HG03060 (cell line): ENCODE data around the gene ATP8B2.

Experiments
- ATAC-seq: cut with Tn5 transposase; IDR thresholded peaks from one replicate; pipeline ENCODE4 v1.9.1; 2021; ENCODE audit warnings: low read depth, moderate number of reproducible peaks; ENCODE audit not compliant: unreplicated experiment

The ATP8B2 gene

GRCh38 chr1:154391086-154391770 lies 65.9 kb downstream of the ATP8B2 start:
- ATAC-seq = no peak

- ATAC-seq = no peak
These were observed 72.8 kb downstream of the ATP8B2 start for GRCh38 chr1:154398141-154398540.

GRCh38 chr1:154398678-154399077 lies 73.4 kb downstream of the ATP8B2 start:
- no peak for ATAC-seq

- no peak for ATAC-seq
These were observed 75.1 kb downstream of the ATP8B2 start for GRCh38 chr1:154400381-154400801.
